Measurements from ENCODE around the gene LAMB2. TPM values are rescaled to one million over a fixed set of nuclear protein-coding genes. Genes with fewer than 3 reads are reported as not detected.
A peak's percentile ranks its signal among the peaks of the same experiment; 100 is the strongest.

The LAMB2 gene
- total and polyA plus RNA-seq, 10 of the 15 experiments (the other 5 are each of a cell fraction or from before 2014, with no cell fraction given) = 0.13 to 3.2 (median 0.64) TPM; not detected in 3

- TF ChIP-seq USF2 (IDR thresholded peaks at IDR 0.05; ENCODE audit: borderline replicate concordance, low read depth, low read length) = no peak
- TF ChIP-seq NRF1 (conservative IDR thresholded peaks at IDR 0.05; ENCODE audit: low read depth, low read length) = no peak
- TF ChIP-seq IRF5 (IDR thresholded peaks at IDR 0.05; ENCODE audit: borderline replicate concordance) = no peak
- TF ChIP-seq ATF3 (IDR thresholded peaks at IDR 0.05; ENCODE audit: borderline replicate concordance, extremely low read depth, low read depth, low read length) = no peak
- 0 out of 2 replicates have a peak, but pooled peaks have one; percentile 65 for TF ChIP-seq ASH2L (IDR thresholded peaks at IDR 0.05; ENCODE audit: borderline replicate concordance, low read depth)
- no peak for TF ChIP-seq SREBF1 (IDR thresholded peaks at IDR 0.05; ENCODE audit: low read length)
- TF ChIP-seq CUX1 (IDR thresholded peaks at IDR 0.05; ENCODE audit: insufficient replicate concordance, low read depth, low read length) = no peak
- no peak for TF ChIP-seq STAT3 (IDR thresholded peaks at IDR 0.05; ENCODE audit: low read depth, low read length)
- TF ChIP-seq ZNF687 (IDR thresholded peaks at IDR 0.05) = 0 out of 2 replicates have a peak, but pooled peaks have one; percentile 39
- TF ChIP-seq MYB (IDR thresholded peaks at IDR 0.05; ENCODE audit: borderline replicate concordance, low read depth, low read length) = 0 out of 2 replicates have a peak, but pooled peaks have one; percentile 45
- TF ChIP-seq ESRRA (IDR thresholded peaks at IDR 0.05; ENCODE audit: low read length) = peak; percentile 95
- peak; percentile 67; the same call in 1 of the 2 replicates for TF ChIP-seq SIN3A (IDR thresholded peaks at IDR 0.05; ENCODE audit: low read depth, low read length)
- peak; percentile 86 for TF ChIP-seq KLF5 (IDR thresholded peaks at IDR 0.05; ENCODE audit: partially characterized antibody)
- no peak for TF ChIP-seq BMI1 (IDR thresholded peaks at IDR 0.05; ENCODE audit: borderline replicate concordance)
Observed at GRCh38 chr3:49120438-49121131, 12.3 kb downstream of the LAMB2 start, which contains the start of gene USP19 (continued).
